ENCODE data around the gene ST3GAL4. TPM values are rescaled to one million over a fixed set of nuclear protein-coding genes. Genes with fewer than 3 reads are reported as not detected.

The ST3GAL4 gene
- total RNA-seq, 2 experiments from 2014 or later, result 9.8 to 10.7 TPM

DNA sequence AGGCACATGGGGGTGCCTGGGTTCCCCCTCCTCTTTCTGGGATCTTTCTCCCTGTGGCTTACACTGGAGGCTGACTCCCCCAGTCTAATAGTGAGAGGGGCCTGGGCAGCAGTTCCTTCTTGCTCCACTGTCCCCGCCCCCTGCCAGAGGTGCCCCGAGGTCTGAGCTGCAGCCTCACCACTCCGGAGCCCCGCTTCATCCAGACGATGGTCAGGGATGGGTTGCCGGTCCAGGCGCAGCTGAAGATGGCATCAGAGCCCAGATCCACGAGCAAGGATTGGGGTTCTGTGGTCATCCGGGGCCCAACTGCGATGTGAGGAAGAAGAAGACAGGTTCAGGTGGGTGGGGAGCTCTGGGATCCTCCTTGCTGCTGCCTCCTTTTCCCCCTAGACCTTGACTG is 91.1 kb downstream of the ST3GAL4 start:
- CTCF ChIA-PET, result interaction anchor here (1.0 kb wide), 1 partner anchor 15 kb away, joined by 4 read pairs; no protein-coding TSS in a partner anchor
- H3K4me3 Mint-ChIP-seq, result no peak overlapping the region
- peaks cover 15% of the 10 kb centered on the region for H3K9me3 Mint-ChIP-seq
- DNase-seq, result no peak
- POLR2A ChIA-PET, result no interaction called here
- intact Hi-C loops (cut with micrococcal nuclease), result no loop called here
- H3K4me1 Mint-ChIP-seq (ENCODE audit: low read depth), result no peaks in the 10 kb centered on the region
- H3K36me3 Mint-ChIP-seq, result no peaks in the 10 kb centered on the region
- no peak overlapping the region for H3K27ac Mint-ChIP-seq
- peaks cover 2% of the 10 kb centered on the region for H3K27me3 Mint-ChIP-seq

DNA sequence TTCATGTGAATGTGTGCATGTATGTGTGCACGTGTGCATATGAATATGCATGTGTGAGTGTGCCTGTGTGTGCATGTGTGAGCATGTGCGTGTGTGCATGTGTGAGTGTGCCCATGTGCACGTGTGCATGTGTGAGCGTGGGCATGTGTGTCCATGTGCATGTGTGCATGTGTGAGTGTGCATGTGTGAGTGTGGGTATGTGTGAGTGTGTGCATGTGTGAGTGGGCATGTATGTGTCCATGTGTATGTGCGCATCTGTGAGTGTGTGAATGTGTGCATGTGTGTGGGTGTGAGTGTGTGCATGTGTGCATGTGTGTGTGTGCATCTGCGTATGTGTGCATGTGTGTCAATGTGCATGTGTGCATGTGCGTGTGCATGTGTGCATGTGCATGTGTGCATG is 94.7 kb downstream of the ST3GAL4 start:
- peaks cover 15% of the 10 kb centered on the region for H3K9me3 Mint-ChIP-seq
- H3K36me3 Mint-ChIP-seq, result no peaks in the 10 kb centered on the region
- intact Hi-C loops (cut with micrococcal nuclease), result no loop called here
- DNase-seq, result no peak
- ChIA-PET POLR2A (no interaction called here), CTCF (no interaction called here)
- no peak overlapping the region for H3K4me3 Mint-ChIP-seq
- H3K4me1 Mint-ChIP-seq (ENCODE audit: low read depth), result no peaks in the 10 kb centered on the region
- H3K27me3 Mint-ChIP-seq, result no peaks in the 10 kb centered on the region
- H3K27ac Mint-ChIP-seq, result no peak overlapping the region

DNA sequence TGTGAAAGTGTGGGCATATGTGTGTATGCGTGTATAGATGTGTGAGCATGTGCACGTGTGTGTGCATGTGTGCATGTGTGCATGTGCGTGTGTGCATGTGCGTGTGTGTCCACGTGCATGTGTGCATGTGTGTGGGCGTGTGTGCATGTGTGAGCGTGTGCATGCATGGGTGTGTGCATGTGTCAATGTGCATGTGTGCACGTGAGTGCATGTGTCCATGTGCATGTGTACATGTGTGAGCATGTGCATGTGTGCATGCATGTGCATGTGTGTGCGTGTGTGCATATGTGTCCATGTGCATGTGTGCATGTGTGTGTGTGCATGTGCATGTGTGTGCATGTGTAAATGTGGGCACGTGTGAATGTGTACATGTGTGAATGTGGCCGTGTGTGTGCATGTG is 95.3 kb downstream of the ST3GAL4 start:
- intact Hi-C loops (cut with micrococcal nuclease), result no loop called here
- no peak for DNase-seq
- CTCF ChIA-PET, result no interaction called here
- Mint-ChIP-seq H3K27me3 (no peaks in the 10 kb centered on the region), H3K36me3 (no peaks in the 10 kb centered on the region), H3K4me1 (ENCODE audit: low read depth) (no peaks in the 10 kb centered on the region), H3K9me3 (peaks cover 15% of the 10 kb centered on the region), H3K27ac (no peak overlapping the region), H3K4me3 (no peak overlapping the region)
- POLR2A ChIA-PET, result no interaction called here

DNA sequence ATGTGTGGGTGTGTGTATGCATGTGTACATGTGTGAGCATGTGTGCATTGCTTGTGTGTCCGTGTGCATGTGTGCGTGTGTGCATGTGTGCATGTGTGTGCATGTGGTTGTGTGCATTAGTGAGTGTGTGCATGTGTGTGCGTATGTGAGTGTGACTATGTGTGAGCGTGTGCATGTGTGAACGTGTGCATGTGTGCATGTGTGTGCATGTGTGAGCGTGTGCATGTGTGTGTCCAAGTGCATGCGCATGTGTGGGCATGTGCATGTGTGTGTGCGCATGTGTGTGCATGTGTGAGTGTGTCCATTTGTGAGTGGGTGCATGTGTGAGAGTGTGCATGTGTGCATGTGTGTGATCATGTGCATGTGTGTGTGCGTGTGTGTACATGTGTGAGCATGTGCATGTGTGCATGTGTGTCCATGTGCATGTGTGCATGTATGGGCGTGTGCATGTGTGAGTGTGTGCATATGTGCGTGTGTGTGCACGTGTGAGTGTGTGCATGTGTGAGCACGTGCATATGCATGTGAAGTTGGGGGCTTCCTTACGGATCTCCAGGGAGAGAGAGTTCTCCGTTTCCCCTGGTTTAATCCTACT is 95.8 kb downstream of the ST3GAL4 start:
- ChIA-PET POLR2A (no interaction called here), CTCF (interaction anchor here (1.0 kb wide), 1 partner anchor 30 kb away, joined by 5 read pairs; no protein-coding TSS in a partner anchor)
- no peak for DNase-seq
- Mint-ChIP-seq H3K4me3 (no peak overlapping the region), H3K27me3 (no peaks in the 10 kb centered on the region), H3K27ac (no peak overlapping the region), H3K36me3 (no peaks in the 10 kb centered on the region), H3K4me1 (ENCODE audit: low read depth) (no peaks in the 10 kb centered on the region), H3K9me3 (peaks cover 15% of the 10 kb centered on the region)
- intact Hi-C loops (cut with micrococcal nuclease), result no loop called here

DNA sequence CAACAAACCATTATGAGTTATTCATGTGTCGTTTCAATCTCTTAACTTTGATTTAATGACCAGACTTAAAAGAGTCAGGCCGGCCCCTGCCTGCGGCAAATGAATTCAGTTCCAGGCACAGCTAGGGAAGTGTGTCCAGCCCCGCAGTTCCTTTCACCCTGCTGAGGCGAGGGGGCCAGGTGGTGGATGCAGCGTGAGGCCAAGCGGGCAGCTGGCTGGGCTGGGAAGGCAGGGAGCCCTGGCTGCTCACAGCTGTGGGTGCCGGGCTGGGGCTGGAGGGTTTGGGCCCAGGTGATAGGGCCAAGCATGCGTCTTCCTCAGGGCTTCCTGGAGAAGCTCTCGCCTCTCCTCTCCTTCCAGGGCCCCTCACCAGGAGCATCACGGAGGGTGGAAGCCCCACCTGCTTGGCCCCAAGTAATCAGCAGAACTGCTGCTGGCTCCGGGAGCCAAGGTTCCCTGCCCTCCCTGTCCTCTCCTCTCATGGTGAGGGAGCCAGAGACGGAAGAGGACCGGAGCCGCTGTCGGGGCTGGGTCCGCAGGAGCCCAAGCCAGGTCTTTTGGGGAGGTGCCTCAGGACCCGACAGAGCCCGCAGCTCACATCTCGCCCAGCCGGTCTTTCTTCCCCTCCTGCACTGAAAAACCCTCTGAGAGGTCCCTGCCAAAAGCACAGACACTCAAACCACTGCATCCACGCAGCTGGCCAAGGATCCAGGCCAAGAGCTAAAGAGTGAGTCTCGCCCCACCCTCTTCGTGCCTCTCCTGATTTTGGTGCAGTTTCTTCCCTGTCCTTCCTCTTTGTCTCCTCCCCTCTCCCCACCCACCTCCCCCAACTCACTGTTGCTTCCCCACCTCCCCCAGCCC is 97.0 kb downstream of the ST3GAL4 start:
- H3K9me3 Mint-ChIP-seq, result peaks cover 15% of the 10 kb centered on the region
- no peak overlapping the region for H3K27ac Mint-ChIP-seq
- ChIA-PET CTCF (interaction anchor here (1.0 kb wide), 1 partner anchor 29 kb away, joined by 5 read pairs; no protein-coding TSS in a partner anchor), POLR2A (no interaction called here)
- intact Hi-C loops (cut with micrococcal nuclease), result no loop called here
- no peak for DNase-seq
- H3K36me3 Mint-ChIP-seq, result no peaks in the 10 kb centered on the region
- no peaks in the 10 kb centered on the region for H3K27me3 Mint-ChIP-seq
- H3K4me1 Mint-ChIP-seq (ENCODE audit: low read depth), result no peaks in the 10 kb centered on the region
- H3K4me3 Mint-ChIP-seq, result no peak overlapping the region

DNA sequence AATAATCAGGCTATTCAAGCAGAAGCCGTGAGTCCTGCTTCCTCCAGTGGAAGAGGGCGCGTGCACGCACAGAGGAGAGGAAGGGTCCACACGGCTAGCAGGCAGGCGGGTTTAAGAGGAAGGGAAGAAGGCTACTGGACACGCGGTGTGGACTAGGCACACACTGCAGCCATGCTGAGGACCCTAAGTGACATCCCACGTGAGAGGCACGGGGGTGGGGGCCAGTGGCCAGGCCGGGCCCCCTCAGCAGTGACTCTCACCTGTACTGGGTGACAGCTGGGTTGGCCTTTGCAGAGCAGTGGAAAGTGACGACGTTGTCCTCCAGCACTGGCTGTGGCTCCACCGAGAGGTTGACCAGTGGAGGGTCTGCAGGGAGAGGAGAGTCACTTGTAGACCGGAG is 100.6 kb downstream of the ST3GAL4 start:
- H3K36me3 Mint-ChIP-seq, result no peaks in the 10 kb centered on the region
- no peak overlapping the region for H3K27ac Mint-ChIP-seq
- peaks cover 4% of the 10 kb centered on the region for H3K9me3 Mint-ChIP-seq
- intact Hi-C loops (cut with micrococcal nuclease), result no loop called here
- ChIA-PET POLR2A (no interaction called here), CTCF (no interaction called here)
- DNase-seq, result no peak
- peaks cover 2% of the 10 kb centered on the region for H3K27me3 Mint-ChIP-seq
- H3K4me1 Mint-ChIP-seq (ENCODE audit: low read depth), result no peaks in the 10 kb centered on the region
- no peak overlapping the region for H3K4me3 Mint-ChIP-seq

DNA sequence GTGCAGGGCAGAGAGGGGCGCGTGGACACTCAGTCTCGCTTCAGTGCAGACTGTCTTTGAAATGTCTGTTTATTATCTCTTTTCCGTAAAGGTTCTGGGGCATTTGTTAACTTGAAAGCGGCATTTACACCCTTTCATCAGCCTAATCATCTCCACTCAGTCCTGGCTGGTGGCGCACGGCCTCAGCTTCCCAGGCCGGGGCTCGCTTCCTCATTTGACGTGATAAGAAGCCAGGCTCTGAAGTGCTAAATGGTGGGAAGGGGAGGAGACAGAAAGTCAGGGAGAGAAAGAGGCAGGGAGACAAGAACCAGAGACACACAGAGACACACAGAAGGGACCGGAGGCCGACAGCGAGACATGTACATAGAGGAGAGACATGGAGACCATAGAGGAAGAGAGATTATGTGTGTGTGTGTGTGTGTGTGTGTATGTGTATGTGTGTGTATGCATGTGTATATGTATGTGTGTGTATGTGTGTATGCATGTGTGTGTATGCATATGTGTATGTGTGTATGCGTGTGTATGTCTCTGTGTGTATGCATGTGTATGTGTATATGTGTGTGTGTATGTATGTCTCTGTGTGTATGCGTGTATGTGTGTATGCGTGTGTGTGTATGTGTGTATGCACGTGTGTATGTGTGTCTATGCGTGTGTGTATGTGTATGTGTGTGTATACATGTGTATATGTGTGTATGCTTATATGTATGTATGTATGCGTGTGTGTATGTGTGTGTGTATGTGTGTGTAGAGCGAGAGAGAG is 101.5 kb downstream of the ST3GAL4 start:
- H3K4me1 Mint-ChIP-seq (ENCODE audit: low read depth), result no peaks in the 10 kb centered on the region
- H3K4me3 Mint-ChIP-seq, result no peak overlapping the region
- H3K27ac Mint-ChIP-seq, result no peak overlapping the region
- ChIA-PET POLR2A (no interaction called here), CTCF (no interaction called here)
- no peaks in the 10 kb centered on the region for H3K9me3 Mint-ChIP-seq
- no peak for DNase-seq
- no peaks in the 10 kb centered on the region for H3K36me3 Mint-ChIP-seq
- intact Hi-C loops (cut with micrococcal nuclease), result no loop called here
- peaks cover 2% of the 10 kb centered on the region for H3K27me3 Mint-ChIP-seq

DNA sequence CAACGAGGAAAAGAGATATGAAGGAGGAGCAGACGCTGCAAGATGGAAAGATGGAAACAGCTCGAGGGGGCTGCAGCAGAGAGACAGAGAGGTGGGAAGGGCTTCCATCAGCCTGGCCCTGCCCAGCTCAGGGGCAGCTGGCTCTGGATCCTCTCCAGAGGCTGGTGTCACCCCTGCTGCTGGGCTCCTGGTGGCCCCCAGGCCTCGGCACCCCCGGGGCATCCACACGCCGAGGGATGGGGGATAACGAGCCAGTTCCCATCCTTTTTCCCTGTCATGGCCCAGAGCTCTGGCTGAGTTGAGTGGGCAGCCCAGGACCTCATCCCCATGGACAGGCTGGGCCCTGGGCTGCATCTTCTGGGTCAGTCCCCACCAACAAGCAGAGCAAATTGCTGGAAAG is 102.3 kb downstream of the ST3GAL4 start:
- H3K4me1 Mint-ChIP-seq (ENCODE audit: low read depth), result no peaks in the 10 kb centered on the region
- H3K27ac Mint-ChIP-seq, result no peak overlapping the region
- H3K36me3 Mint-ChIP-seq, result no peaks in the 10 kb centered on the region
- no peak overlapping the region for H3K4me3 Mint-ChIP-seq
- no peaks in the 10 kb centered on the region for H3K9me3 Mint-ChIP-seq
- ChIA-PET CTCF (no interaction called here), POLR2A (no interaction called here)
- H3K27me3 Mint-ChIP-seq, result peaks cover 2% of the 10 kb centered on the region
- intact Hi-C loops (cut with micrococcal nuclease), result no loop called here
- DNase-seq, result no peak

DNA sequence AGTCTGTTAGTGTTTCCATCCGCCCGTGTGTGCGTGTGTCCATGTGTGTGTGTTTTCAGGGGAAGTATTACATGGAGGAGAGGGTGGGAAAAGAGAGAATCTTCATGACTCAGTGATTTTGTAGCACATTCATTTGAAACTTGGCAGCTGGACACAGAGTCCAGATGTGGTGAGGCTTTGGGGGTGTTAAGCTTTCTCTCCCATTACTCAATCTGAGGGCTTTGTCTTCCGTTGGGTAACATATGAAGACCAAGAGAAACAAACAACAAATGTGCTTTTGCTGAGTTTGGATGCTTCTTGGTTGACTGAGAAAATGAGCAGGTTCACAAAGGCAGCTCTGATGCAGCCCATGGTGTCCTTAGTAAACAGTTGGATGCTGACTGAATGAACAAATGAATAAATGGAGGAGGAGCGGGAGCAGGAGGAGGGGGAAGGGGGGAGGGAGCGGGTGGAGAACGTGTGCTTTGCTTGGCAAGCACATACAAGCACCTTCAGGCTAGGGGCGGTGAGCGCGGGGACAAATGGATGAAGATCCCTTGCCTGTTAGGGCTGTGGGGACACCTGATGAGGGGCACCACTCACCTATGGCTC is 104.3 kb downstream of the ST3GAL4 start:
- Mint-ChIP-seq H3K27me3 (peaks cover 2% of the 10 kb centered on the region), H3K36me3 (no peaks in the 10 kb centered on the region), H3K4me3 (no peak overlapping the region), H3K4me1 (ENCODE audit: low read depth) (no peaks in the 10 kb centered on the region), H3K27ac (no peak overlapping the region), H3K9me3 (no peaks in the 10 kb centered on the region)
- no peak for DNase-seq
- POLR2A ChIA-PET, result no interaction called here
- intact Hi-C loops (cut with micrococcal nuclease), result no loop called here
- CTCF ChIA-PET, result no interaction called here

DNA sequence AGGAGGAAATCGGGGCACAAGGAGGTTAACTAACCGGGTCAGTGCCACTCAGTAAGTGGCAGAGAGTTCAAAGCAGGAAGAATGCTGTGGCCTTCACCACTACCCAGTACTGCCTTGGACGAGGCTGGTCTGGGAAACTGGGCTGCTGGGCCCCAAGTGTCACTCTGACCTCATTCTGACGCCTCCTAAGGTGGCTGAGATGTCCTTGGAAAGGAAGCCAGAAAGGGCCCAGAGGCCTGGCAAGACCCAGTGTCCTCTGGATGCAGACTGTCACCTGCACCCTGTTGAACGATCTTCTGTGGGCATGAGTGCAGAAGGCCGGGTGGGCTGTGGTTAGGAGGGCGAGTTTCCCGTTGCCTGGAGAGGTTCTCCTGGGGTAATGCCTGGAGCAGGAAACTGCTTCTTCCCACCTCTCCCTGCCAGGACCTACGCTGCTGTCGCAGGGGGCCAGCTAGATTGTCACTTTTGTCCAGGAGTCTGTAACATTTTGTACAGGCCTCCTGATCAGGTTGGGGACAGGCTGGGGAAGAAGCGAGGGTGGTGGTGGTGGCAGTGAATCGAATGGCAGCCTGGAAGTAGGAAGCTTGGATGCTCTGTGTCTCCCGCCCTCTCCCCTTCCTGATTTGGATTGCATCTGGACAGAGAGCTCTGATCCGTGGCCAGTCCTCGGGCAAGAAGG is 105.1 kb downstream of the ST3GAL4 start:
- no peaks in the 10 kb centered on the region for H3K36me3 Mint-ChIP-seq
- ChIA-PET POLR2A (no interaction called here), CTCF (no interaction called here)
- H3K27me3 Mint-ChIP-seq, result peaks cover 2% of the 10 kb centered on the region
- H3K27ac Mint-ChIP-seq, result no peak overlapping the region
- peaks cover 5% of the 10 kb centered on the region for H3K4me1 Mint-ChIP-seq (ENCODE audit: low read depth)
- intact Hi-C loops (cut with micrococcal nuclease), result no loop called here
- H3K4me3 Mint-ChIP-seq, result no peak overlapping the region
- H3K9me3 Mint-ChIP-seq, result no peaks in the 10 kb centered on the region
- DNase-seq, result no peak

DNA sequence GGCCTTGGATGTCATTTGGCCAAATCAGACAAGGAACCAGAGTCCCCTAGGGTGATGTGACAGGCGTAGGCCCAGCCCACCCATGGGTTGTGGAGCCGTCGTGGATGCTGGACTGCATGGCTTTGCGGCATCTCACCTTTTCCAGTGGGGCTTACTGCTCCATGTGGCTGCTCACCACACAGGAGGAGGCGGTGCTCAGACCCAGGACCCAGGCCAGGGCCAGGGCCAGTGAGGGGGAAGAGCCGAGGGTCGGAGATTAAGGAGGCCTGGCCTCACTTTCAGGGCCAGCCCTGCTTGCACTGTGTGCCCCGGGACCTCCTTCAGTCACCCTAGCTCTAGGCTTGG is 105.6 kb downstream of the ST3GAL4 start:
- Mint-ChIP-seq H3K9me3 (no peaks in the 10 kb centered on the region), H3K36me3 (no peaks in the 10 kb centered on the region), H3K4me1 (ENCODE audit: low read depth) (peaks cover 10% of the 10 kb centered on the region), H3K27ac (no peak overlapping the region), H3K4me3 (no peak overlapping the region), H3K27me3 (peaks cover 4% of the 10 kb centered on the region)
- ChIA-PET POLR2A (no interaction called here), CTCF (no interaction called here)
- intact Hi-C loops (cut with micrococcal nuclease), result no loop called here
- no peak for DNase-seq

DNA sequence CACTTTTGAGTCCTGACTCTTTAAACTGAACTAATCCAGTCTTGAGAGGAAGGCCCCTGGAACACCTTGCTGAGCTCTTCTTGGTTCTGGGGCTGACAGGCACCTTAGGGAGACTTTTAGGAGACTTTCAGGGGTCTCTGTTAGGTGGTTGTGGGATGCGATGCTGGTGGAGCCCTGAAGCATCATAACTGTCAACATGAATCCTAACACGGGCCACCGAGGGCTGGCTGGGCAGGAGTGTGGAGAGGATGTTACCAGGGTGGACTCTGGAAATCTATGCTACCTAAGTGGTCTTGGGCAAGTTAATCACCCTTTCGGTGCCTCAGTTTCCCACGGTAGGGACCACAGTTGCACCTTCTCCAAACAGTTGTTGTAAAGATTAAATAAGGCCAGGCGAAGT is 106.5 kb downstream of the ST3GAL4 start:
- intact Hi-C loops (cut with micrococcal nuclease), result no loop called here
- H3K36me3 Mint-ChIP-seq, result no peaks in the 10 kb centered on the region
- POLR2A ChIA-PET, result interaction anchor here (0.5 kb wide), 1 partner anchor 974 kb away, joined by 3 read pairs; no protein-coding TSS in a partner anchor
- H3K4me1 Mint-ChIP-seq (ENCODE audit: low read depth), result peaks cover 16% of the 10 kb centered on the region
- DNase-seq, result no peak
- CTCF ChIA-PET, result interaction anchor here (1.3 kb wide), 1 partner anchor 15 kb away, joined by 4 read pairs; no protein-coding TSS in a partner anchor
- no peak overlapping the region for H3K27ac Mint-ChIP-seq
- no peak overlapping the region for H3K4me3 Mint-ChIP-seq
- no peaks in the 10 kb centered on the region for H3K9me3 Mint-ChIP-seq
- H3K27me3 Mint-ChIP-seq, result peaks cover 6% of the 10 kb centered on the region

Measured in activated CD4-positive, alpha-beta memory T cell treated with anti-CD3 and anti-CD28 coated beads for 36 hours (primary cell).